H1 (cell line): ENCODE results near the gene TBRG4.
"Not testable (repeated sequence)": the region's sequence is repeated elsewhere in the genome, so short reads cannot be mapped to it uniquely, and the experiment has no call there.

ENCODE experiments used
- ATF3 ChIP-seq: IDR thresholded peaks from 2 replicates; pipeline ENCODE4 v1.6.1; 2011; ENCODE audit warnings: low read depth, mild to moderate bottlenecking, low read length; ENCODE audit not compliant: insufficient read depth
- CHD2 ChIP-seq: IDR thresholded peaks from 2 replicates; pipeline ENCODE4 v1.6.1; 2012; ENCODE audit warnings: low read length, improper control_type of control experiment
- CTCF ChIP-seq, 3 experiments: IDR thresholded peaks; 1 replicate in 2 of 3; 2 replicates in 1 of 3; pipeline versions ENCODE4 v1.5.1 to v1.6.1; 2011; ENCODE audit warnings: low read length in 3 of 3, mild to moderate bottlenecking in 3 of 3, inconsistent platforms in 2 of 3, low read depth in 1 of 3, moderate library complexity in 1 of 3; ENCODE audit not compliant: insufficient read depth in 1 of 3; ENCODE audit errors: control extremely low read depth in 1 of 3
- EZH2 ChIP-seq: fragments of 200-600 bp; sonication (generic); IDR thresholded peaks from 2 replicates; pipeline ENCODE4 v1.7.1; 2012; ENCODE audit warnings: low read depth, mild to moderate bottlenecking, moderate library complexity, low read length, inconsistent platforms; ENCODE audit not compliant: severe bottlenecking
- FOSL1 ChIP-seq: IDR thresholded peaks from 2 replicates; pipeline ENCODE4 v1.6.1; 2011; ENCODE audit warnings: mild to moderate bottlenecking, low read depth, low read length, moderate library complexity; ENCODE audit not compliant: insufficient read depth
- HDAC2 ChIP-seq, 2 experiments: fragments of 300-600 bp in 1 of 2; sonication (generic) in 1 of 2; IDR thresholded peaks; 2 replicates each; pipeline ENCODE4 v1.6.1; 2011 to 2012; ENCODE audit warnings: low read depth in 2 of 2, low read length in 2 of 2, mild to moderate bottlenecking in 2 of 2, moderate library complexity in 2 of 2, borderline replicate concordance in 1 of 2, inconsistent platforms in 1 of 2
- HDAC6 ChIP-seq: IDR thresholded peaks from one replicate; pipeline ENCODE4 v1.7.1; 2012; ENCODE audit warnings: low read depth, mild to moderate bottlenecking, inconsistent platforms, low read length, moderate library complexity
- KDM1A ChIP-seq: fragments of 200-600, 300-600 bp; sonication (generic); IDR thresholded peaks from 2 replicates; pipeline ENCODE4 v1.7.1; 2016; ENCODE audit warnings: mild to moderate bottlenecking, low read length, borderline replicate concordance
- POLR2A ChIP-seq, 2 experiments: IDR thresholded peaks; 1 replicate in 1 of 2; 2 replicates in 1 of 2; pipeline ENCODE4 v1.6.1; 2011; ENCODE audit warnings: low read depth in 2 of 2, low read length in 2 of 2, mild to moderate bottlenecking in 2 of 2; ENCODE audit errors: control extremely low read depth in 1 of 2
- POLR2AphosphoS5 ChIP-seq: IDR thresholded peaks from 2 replicates; pipeline ENCODE4 v1.6.1; 2011; ENCODE audit warnings: low read depth, low read length
- RNF2 ChIP-seq: fragments of 200-900, 300-1000 bp; sonication (generic); IDR thresholded peaks from 2 replicates; pipeline ENCODE4 v1.7.1; 2016; ENCODE audit warnings: borderline replicate concordance, low read depth, mild to moderate bottlenecking, antibody characterized with exemption, low read length; ENCODE audit not compliant: poor library complexity, severe bottlenecking; ENCODE audit errors: missing control alignments
- RXRA ChIP-seq: IDR thresholded peaks from 2 replicates; pipeline ENCODE4 v1.6.1; 2011; ENCODE audit warnings: low read depth, mild to moderate bottlenecking, low read length, moderate library complexity; ENCODE audit not compliant: insufficient read depth
- SP4 ChIP-seq: IDR thresholded peaks from 2 replicates; pipeline ENCODE4 v1.6.1; 2012; ENCODE audit warnings: low read length, inconsistent platforms
- TAF1 ChIP-seq: IDR thresholded peaks from 2 replicates; pipeline ENCODE4 v1.6.1; 2011; ENCODE audit warnings: mild to moderate bottlenecking, low read depth, low read length

GRCh38 chr7:45114257-45114656 is 2.8 kb upstream of the TBRG4 start:
- TF ChIP-seq CTCF (IDR thresholded peaks at IDR 0.05; ENCODE audit: control extremely low read depth in 1 of 3, insufficient read depth in 1 of 3, low read depth in 1 of 3, low read length in 3 of 3); FOSL1; CHD2; POLR2AphosphoS5; RXRA; RNF2; EZH2; POLR2A (IDR thresholded peaks at IDR 0.05; ENCODE audit: control extremely low read depth in 1 of 2, low read depth in 2 of 2, low read length in 2 of 2); SP4; TAF1; HDAC2 (IDR thresholded peaks at IDR 0.05; ENCODE audit: borderline replicate concordance in 1 of 2, low read depth in 2 of 2, low read length in 2 of 2); KDM1A; HDAC6; ATF3: not testable (repeated sequence)
